HG03520 (cell line): ENCODE data around the gene BAAT.

Source experiments
- ATAC-seq: cut with Tn5 transposase; IDR thresholded peaks from one replicate; pipeline ENCODE4 v1.9.1; 2021; ENCODE audit warnings: mild to moderate bottlenecking, moderate library complexity; ENCODE audit not compliant: unreplicated experiment

BAAT gene

DNA sequence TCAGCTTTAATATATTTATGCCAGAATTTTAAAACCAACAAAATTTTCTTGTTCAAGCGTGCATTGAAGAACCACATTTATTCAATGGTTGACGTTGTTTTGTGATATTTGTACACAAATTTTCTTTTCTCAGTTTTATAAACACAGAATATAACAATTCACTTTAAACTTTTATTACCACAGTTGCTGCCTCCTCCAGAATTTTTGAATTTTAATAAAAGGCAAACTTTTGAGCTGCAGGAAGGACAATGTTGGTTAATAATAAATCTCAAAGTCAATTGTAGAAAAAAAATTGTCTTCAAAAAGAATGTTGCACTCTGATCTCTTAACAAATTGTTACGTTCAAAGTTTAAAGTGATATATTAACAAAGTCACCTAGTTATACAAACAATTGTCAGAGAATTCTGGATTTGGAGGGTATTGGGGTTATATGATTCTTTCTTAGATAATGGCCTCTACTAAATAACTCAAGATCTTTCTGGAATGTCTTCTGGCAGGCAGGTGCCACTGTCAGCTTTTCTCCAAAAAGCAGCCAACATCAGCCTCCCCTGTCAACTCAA, 60.5 kb downstream of the BAAT start:
- no peak for ATAC-seq

DNA sequence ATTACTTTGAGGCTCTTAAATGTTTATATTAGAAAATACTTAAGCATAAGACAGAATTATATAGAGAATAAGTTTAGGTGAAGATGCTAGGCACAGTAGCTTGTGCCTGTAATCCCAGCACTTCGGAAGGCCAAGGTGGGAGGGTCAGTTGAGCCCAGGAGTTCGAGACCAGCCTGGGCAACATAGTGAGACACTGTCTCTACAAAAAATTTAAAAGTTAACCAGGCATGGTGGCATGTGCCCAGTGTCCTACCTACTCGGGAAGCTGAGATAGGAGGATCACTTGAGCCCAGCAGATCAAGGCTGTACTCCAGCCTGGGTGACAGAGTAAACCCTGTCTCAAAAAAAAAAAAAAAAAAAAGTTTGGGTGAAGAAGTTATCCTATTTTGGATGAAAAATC, 61.7 kb downstream of the BAAT start:
- ATAC-seq, result no peak

DNA sequence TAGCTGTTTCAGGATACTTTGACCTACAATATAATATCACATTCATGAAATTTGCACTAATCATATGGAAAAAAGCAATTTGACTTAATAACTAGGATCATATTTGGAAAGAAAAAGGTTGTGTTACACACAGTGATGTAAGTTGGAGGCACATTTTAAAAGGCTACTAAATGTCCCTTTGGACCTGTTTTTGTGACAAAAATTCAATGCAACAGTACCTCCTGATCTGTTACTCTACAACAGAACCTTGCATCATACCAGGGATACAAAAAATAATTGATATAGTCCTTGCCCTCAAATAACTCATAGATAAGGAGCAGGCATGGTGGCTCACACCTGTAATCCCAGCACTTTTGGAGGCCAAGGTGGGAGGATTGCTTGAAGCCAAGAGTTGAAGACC, 67.1 kb downstream of the BAAT start:
- no peak for ATAC-seq

DNA sequence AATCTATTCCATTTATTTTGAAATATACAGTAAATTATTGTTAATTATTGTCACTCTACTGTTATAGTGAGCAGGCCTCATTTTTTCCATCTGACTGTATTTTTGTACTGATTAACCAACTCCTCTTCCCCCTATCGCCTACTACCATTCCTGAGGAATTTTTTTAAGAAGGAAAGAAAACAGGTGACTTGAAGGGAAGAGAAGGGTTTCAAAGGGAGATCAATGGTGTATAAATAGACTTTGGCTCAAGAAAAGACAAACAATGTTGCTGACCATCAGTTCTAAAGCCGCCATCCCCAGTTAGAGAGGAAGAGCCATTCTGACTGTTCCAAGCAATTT, 69.7 kb downstream of the BAAT start:
- ATAC-seq, result no peak

DNA sequence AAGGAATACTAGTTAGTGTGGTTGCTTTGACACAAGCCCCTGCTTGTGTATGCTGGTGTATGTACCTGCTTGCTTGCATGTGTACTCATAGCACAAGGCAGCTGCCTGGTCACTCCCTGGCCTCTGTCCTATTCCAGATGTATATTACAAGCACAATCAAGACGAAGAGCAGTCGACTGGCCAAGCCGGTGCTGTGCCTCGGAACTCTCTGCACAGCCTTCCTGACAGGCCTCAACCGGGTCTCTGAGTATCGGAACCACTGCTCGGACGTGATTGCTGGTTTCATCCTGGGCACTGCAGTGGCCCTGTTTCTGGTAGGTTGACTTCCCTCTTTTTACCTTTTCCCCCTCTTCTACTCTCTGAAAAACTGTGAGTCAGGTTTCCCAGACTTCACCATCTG, 72.1 kb downstream of the BAAT start:
- ATAC-seq, result no peak

DNA sequence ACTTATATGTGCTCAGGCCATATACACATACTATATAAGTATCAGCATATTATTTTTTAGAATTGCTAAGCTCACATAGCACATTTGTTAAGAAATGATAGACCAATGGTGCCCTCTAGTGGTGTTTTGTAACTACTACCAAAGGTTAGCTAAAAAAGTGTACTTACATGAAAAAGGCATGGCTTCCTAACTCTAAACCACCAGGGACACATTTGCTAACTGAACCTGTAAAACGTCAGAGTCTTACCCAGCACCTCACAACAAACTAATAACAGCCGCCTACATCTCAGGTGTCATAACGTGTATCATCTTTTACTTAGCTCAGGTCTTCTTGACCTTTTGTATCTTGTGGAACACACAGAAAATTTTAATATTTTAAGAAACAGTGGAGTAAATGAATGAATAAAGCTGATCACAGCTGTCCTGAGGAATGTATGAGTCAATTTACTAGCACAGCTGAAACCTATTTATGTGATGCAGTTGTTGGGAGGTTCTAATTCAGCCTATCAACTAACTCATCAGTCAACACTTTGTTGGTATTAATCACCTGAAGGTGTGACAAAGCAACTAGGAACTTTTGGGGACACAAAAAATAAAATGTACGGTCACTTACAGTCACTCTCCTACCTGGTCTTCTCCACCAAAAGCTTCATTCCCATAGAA, 72.9 kb downstream of the BAAT start:
- ATAC-seq, result peak; percentile 93

DNA sequence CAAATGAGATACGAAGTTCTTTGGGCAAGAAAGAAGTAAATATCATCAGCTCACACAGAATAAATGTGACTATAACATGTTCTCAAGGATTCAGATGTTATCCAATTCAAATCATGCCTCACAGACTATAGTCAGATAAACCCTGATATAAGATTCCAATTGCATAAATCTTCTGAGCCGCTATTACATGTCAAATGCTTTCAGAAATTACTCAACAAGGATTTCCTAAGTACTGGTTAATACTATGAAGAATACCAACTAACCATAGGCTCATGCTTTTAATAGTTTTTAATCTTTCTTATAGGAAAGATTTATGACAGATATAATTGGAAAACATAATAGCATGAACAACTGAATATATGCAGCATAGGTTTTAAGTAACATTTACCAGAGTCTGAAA, 73.6 kb downstream of the BAAT start:
- ATAC-seq, result no peak
